IgD-negative memory B cell (primary cell): Measurements from ENCODE around the gene ADAP2. TPM values are rescaled to one million over a fixed set of nuclear protein-coding genes. Genes with fewer than 3 reads are reported as not detected.
"Not testable (repeated sequence)": the region's sequence is repeated elsewhere in the genome, so short reads cannot be mapped to it uniquely, and the experiment has no call there.

Experiments used
- H3K27ac Mint-ChIP-seq, 3 donors: one replicate each; pipeline ENCODE4 v1.8.0; 2020 to 2022; ENCODE audit warnings: mild to moderate bottlenecking in 3 of 3, mixed read lengths in 3 of 3, moderate library complexity in 1 of 3
- H3K27me3 Mint-ChIP-seq: one replicate; pipeline ENCODE4 v1.8.0; 2021; ENCODE audit warnings: mixed read lengths
- H3K36me3 Mint-ChIP-seq: one replicate; pipeline ENCODE4 v1.8.0; 2020; ENCODE audit warnings: mild to moderate bottlenecking, mixed read lengths
- H3K4me1 Mint-ChIP-seq, 3 donors: one replicate each; pipeline ENCODE4 v1.8.0; 2020 to 2022; ENCODE audit warnings: mixed read lengths in 3 of 3, mild to moderate bottlenecking in 1 of 3
- H3K4me3 Mint-ChIP-seq, 4 donors: one replicate each; pipeline ENCODE4 v1.8.0; 2020 to 2022; ENCODE audit warnings: mild to moderate bottlenecking in 4 of 4, mixed read lengths in 4 of 4, moderate library complexity in 3 of 4
- H3K9me3 Mint-ChIP-seq, 3 donors: one replicate each; pipeline ENCODE4 v1.8.0; 2020 to 2021; ENCODE audit warnings: mixed read lengths in 3 of 3, mild to moderate bottlenecking in 1 of 3
- polyA plus RNA-seq: library from polyadenylated mRNA; unstranded; fragments of 300-500 nt; fragmentation: Illumina TruSeq; gene quantifications from one replicate; pipeline ENCODE4 v1.2.3, GENCODE V29; 2021

The ADAP2 gene
- polyA plus RNA-seq, 1 donor from 2014 or later: 5.0 TPM

DNA sequence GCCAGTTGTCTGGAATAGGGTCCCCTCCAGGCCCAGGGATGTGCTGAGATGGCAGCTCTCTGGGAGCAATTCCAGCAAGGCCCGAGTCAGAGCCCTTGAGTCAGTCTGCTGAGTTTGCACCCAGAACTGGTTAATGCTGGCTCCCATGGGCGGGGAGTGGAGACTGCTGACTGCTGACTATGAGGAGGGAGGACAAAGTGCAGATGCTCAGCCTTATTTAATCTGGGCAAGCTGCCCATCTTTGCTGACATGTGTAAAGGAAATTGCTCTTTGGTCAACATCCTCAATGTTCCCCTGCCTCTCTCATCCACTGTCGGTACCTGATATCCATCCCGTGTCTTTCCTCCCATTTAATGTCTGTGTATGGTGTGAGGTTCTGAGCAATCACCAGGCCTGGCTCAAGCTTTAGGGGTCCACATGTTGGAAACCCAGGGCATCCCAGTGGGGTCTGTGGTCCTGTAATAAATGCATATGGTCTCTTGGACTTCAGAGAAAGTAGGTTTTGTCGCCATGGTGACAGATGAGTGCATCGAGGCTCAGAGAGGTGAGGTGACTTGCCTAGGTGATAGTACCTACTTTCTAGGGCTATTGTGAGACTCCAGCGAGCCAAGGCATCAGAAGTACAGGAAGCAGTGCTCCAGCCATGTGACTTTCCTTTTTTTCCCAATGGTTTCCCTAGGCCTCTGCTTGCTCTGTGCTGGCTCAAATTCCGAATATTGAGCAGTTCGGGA lies 29.1 kb downstream of the ADAP2 start:
- H3K27me3 Mint-ChIP-seq: no peaks in the 10 kb centered on the region
- H3K27ac Mint-ChIP-seq: no peak overlapping the region
- H3K4me3 Mint-ChIP-seq: no peak overlapping the region
- H3K36me3 Mint-ChIP-seq: no peaks in the 10 kb centered on the region
- no peaks in the 10 kb centered on the region for H3K9me3 Mint-ChIP-seq
- peaks cover 24 to 30% (median 25%) of the 10 kb centered on the region in 3 donors for H3K4me1 Mint-ChIP-seq

DNA sequence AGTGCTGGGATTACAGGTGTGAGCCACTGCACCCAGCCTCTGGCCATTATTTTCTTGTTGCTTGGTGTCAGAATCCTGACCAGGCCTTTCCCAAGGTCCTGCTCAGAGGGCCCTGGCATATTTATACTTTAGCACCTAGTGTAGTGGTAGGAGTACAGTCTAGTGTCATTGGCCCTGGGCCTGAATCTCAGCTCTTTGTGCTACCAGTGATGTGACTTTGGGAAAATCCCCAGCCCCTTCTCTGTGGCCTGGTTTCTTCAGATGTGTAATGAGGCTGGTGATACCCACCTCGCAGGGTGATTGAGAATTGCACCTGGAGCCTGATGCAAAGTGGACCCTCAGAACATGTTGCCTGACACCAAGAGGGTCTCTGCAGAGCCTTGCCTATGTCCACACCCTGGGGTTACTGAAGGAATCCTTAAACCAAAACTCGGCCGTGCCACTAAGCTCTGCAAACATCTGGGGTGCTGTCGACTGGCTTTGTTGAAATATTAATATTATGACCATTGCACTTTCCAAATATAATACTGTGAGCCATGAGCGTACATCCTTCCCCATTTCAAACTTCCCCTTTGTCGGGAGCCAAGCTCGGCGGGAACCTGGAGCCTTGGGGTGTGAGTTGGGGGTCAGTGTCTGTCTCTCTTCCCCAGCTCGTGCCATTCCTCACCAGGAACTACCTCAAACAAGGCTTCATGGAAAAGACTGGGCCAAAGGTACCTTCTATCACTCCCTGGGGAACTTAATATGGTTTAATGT lies 31.1 kb downstream of the ADAP2 start:
- H3K27me3 Mint-ChIP-seq: no peaks in the 10 kb centered on the region
- H3K9me3 Mint-ChIP-seq: no peaks in the 10 kb centered on the region
- peak overlapping the region; percentile 15 to 89 (median 62) for H3K4me3 Mint-ChIP-seq
- peaks cover 24 to 35% (median 31%) of the 10 kb centered on the region in 3 donors for H3K4me1 Mint-ChIP-seq
- H3K36me3 Mint-ChIP-seq: no peaks in the 10 kb centered on the region
- H3K27ac Mint-ChIP-seq: peak overlapping the region; percentile 61 to 89 (median 83)

DNA sequence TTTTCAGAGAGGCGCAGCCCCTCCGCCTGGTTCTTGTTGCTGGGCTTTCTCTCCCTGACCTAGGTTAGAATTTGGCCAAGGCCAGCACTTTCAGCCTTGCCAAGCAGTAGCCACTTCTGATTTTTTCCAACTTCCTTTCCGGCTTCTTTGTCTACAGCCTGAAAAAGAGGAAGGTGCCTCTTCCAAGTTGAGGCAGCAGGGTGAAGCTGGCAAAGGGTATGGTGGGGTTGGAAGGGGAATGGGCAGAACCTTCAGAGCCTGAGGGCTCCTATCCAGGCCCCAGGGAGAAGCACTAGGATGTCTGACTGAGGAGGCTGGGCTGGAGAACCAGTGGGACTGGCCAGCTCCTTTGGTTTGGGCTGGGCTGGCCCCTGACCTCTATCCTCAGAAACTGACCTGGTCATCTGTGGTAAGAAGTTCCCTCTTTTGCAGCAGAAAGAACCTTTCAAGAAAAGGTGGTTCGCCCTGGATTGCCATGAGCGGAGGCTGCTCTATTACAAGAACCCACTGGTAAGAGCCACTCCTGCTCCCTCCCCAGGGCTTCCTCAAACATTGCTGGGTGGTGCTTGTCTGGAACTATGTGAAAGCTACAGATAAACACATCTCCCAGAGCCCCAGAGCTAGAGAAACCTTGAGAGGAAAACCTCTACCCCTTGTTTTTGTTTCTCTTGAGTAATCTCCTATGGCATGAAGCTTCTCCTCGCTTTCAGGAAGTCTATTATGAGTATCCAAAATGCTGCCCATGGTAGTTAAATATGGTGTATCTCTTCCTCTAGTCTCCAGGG lies 32.5 kb downstream of the ADAP2 start:
- Mint-ChIP-seq H3K4me3 (peak overlapping the region in 1 of 4 donors; percentile 5), H3K9me3 (no peaks in the 10 kb centered on the region), H3K27me3 (no peaks in the 10 kb centered on the region), H3K36me3 (no peaks in the 10 kb centered on the region), H3K4me1 (peaks cover 36 to 46% (median 44%) of the 10 kb centered on the region in 3 donors), H3K27ac (peak overlapping the region in 2 of 3 donors; percentile 61 to 65)

DNA sequence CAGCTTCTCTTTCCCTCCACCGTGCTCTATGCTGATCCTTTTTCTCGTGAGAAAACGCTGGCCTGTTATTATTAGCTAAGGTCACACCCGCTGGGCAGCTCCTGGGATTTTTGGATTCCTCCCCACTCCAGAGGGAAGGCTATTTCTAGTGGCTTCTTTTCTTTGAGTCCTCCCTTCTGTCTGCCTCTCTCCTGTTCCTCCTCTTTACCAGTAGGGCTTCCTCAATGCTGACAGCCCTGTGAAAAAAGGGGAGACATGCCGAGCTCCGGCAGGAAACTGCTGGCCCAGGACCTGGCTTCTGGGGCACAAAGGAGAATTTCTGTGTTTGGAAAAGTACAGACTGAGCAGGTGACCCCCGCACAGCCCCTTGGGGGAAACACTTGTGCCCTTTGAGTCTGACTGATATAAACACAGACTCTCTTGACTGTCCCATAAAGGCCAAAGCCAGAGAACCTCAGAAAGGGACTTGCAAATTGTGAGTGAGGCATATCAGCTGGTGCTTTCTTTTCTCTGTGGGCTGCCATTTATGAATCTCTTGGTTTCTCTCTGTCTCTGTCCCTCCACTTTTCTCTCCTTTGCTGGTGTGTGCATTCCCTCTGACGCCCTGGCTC lies 35.1 kb downstream of the ADAP2 start:
- H3K4me3 Mint-ChIP-seq: peak overlapping the region in 2 of 4 donors; percentile 27 to 28
- H3K27ac Mint-ChIP-seq: peak overlapping the region in 2 of 3 donors; percentile 85 to 91
- no peaks in the 10 kb centered on the region for H3K27me3 Mint-ChIP-seq
- H3K36me3 Mint-ChIP-seq: no peaks in the 10 kb centered on the region
- peaks cover 51 to 55% (median 55%) of the 10 kb centered on the region in 3 donors for H3K4me1 Mint-ChIP-seq
- H3K9me3 Mint-ChIP-seq: no peaks in the 10 kb centered on the region

DNA sequence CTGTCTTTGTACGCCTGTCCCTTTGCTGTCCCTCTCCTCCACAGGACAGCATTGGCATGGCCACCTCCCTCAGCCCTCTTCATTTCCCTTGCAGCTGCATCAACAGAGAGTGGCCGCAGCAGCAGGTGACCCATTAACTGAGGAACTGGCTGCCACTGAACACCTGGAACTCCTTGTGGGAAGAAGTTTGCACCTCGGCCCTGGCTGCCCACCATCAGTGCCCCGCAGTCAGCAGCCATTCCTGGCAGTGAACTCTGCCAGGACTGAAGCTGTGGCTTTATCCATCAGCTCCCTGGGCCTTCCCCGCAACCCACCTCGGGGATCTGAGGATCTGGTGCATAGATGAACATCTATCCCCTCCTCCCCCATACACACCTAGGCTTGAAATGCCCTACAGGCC lies 36.0 kb downstream of the ADAP2 start:
- H3K27ac Mint-ChIP-seq: peak overlapping the region; percentile 76 to 91 (median 79)
- H3K36me3 Mint-ChIP-seq: no peaks in the 10 kb centered on the region
- no peaks in the 10 kb centered on the region for H3K27me3 Mint-ChIP-seq
- no peaks in the 10 kb centered on the region for H3K9me3 Mint-ChIP-seq
- peaks cover 45 to 49% (median 49%) of the 10 kb centered on the region in 3 donors for H3K4me1 Mint-ChIP-seq
- H3K4me3 Mint-ChIP-seq: peak overlapping the region in 3 of 4 donors; percentile 63 to 86 (median 71)

DNA sequence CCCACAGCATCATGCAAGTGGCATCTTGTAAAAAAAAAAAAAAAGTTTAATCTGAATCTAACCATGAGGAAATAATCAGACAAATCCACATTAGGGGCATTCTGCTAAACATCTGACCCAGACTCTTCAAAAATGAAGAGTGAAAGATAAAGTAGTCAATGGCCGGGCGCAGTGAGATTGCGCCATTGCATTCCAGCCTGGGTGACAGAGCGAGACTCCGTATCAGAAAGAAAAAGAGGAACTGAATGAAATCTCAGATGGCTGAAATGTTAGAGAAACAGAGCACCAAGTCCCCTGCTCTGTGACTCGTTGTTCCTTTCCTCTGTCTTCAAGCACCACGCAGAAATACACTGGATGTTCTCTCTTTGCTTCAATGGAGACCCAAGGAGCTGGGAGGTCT lies 36.4 kb downstream of the ADAP2 start:
- no peaks in the 10 kb centered on the region for H3K27me3 Mint-ChIP-seq
- peak overlapping the region; percentile 76 to 84 (median 79) for H3K27ac Mint-ChIP-seq
- H3K4me3 Mint-ChIP-seq: peak overlapping the region; percentile 63 to 86 (median 69)
- peaks cover 41 to 45% (median 45%) of the 10 kb centered on the region in 3 donors for H3K4me1 Mint-ChIP-seq
- H3K36me3 Mint-ChIP-seq: no peaks in the 10 kb centered on the region
- H3K9me3 Mint-ChIP-seq: no peaks in the 10 kb centered on the region

DNA sequence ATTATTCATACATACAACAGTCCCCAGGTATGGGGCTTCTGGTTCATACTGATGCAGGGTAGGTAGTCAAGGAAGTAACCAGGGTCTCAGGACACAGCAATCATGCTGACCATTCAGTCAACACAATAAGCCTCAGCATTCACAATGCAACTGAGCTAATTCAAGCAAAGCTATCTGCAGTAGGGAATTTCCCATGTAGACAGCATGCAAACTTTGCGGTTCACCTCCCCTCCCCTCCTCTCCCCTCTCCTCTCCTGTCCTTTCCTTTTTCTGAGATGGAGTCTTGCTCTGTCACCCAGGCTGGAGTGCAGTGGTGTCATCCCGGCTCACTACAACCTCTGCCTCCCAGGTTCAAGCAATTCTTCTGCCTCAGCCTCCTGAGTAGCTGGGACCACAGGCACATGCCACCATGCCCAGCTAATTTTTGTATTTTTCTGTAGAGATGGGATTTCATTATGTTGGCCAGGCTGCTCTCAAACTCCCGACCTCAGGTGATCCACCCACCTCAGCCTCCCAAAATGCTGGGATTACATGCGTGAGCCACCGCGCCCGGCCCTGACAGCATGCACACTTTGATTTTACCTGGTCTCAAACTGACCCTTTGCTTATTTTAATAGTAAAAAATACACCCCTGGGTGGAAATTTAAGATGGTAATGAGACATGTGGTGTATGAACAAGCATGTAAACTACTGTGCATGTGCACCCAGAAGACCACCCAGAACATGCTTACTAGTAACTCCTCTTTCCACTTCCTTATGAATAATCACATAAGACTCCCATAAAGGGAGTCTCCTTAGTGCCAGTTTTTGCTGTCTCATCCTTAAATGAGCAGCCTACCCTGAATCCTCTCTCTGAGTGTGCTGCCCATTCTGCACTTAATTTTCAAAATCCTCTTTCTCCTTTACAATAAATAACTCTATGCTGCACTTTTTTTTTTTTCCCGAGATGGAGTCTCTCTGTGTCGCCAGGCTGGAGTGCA lies 39.8 kb downstream of the ADAP2 start:
- H3K4me3 Mint-ChIP-seq: peak overlapping the region; percentile 10 to 94 (median 75)
- peak overlapping the region; percentile 11 to 77 (median 64) for H3K27ac Mint-ChIP-seq
- peaks cover 27 to 31% (median 31%) of the 10 kb centered on the region in 3 donors for H3K4me1 Mint-ChIP-seq
- H3K27me3 Mint-ChIP-seq: no peaks in the 10 kb centered on the region
- no peaks in the 10 kb centered on the region for H3K9me3 Mint-ChIP-seq
- no peaks in the 10 kb centered on the region for H3K36me3 Mint-ChIP-seq

DNA sequence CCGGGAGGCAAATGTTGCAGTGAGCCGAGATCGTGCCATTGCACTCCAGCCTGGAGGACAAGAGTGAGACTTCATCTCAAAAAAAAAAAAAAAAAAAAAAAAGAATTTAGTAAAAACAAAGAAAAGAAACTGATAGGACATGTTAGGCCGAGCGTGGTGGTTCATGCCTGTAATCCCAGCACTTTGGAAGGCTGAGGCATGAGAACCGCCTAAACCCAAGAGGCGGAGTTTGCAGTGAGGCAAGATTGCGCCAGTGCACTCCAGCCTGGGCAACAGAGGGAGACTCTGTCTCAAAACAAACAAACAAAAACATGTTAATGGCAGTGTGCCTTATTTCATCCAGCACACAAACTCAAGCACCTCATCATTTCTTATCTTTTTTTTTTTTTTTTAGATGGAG lies 42.6 kb downstream of the ADAP2 start:
- peaks cover 22 to 28% (median 22%) of the 10 kb centered on the region in 3 donors for H3K4me1 Mint-ChIP-seq
- not testable (repeated sequence) for H3K36me3 Mint-ChIP-seq, H3K27ac Mint-ChIP-seq, H3K9me3 Mint-ChIP-seq, H3K4me3 Mint-ChIP-seq, H3K27me3 Mint-ChIP-seq

DNA sequence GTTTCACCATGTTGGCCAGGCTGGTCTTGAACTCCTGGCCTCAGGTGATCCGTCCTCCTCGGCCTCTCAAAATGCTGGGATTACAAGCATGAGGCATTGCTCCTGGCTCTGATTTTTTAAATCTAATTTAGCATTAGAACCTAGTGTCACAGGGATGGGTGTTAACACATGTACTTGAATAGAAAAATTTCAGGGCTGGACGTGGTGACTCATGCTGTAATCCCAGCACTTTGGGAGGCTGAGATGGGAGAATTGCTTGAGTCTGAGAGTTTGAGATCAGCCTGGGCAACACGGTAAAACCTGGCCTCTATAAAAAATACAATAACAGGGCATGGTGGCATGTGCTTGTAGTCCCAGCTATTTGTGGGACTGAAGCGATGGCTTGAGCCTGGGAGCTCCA lies 43.1 kb downstream of the ADAP2 start:
- no peaks in the 10 kb centered on the region for H3K9me3 Mint-ChIP-seq
- H3K27ac Mint-ChIP-seq: no peak overlapping the region
- peaks cover 1% of the 10 kb centered on the region for H3K27me3 Mint-ChIP-seq
- no peaks in the 10 kb centered on the region for H3K36me3 Mint-ChIP-seq
- peaks cover 22 to 28% (median 24%) of the 10 kb centered on the region in 3 donors for H3K4me1 Mint-ChIP-seq
- no peak overlapping the region for H3K4me3 Mint-ChIP-seq

DNA sequence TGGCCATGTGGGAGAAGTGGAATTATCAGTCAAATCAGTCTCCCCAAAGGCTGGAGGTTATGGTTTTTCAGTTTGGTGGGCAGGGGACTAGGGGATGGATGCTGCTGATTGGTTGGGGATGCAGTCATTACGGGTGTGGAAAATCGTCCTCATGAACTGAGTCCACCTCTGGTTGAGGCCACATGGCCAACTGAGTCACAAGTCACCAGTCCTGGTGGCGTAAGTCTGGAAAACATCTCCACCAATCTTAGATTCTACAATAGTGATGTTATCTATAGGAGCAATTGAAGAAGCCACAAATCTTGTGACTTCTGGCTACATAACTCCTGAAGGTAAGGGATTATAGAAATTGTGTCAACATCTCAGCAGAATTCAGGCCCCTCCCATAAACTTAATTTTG lies 43.9 kb downstream of the ADAP2 start:
- peak overlapping the region in 1 of 4 donors; percentile 55 for H3K4me3 Mint-ChIP-seq
- H3K27ac Mint-ChIP-seq: peak overlapping the region in 2 of 3 donors; percentile 58 to 59
- H3K4me1 Mint-ChIP-seq: peaks cover 28 to 33% (median 29%) of the 10 kb centered on the region in 3 donors
- no peaks in the 10 kb centered on the region for H3K36me3 Mint-ChIP-seq
- peaks cover 2% of the 10 kb centered on the region for H3K27me3 Mint-ChIP-seq
- no peaks in the 10 kb centered on the region for H3K9me3 Mint-ChIP-seq

DNA sequence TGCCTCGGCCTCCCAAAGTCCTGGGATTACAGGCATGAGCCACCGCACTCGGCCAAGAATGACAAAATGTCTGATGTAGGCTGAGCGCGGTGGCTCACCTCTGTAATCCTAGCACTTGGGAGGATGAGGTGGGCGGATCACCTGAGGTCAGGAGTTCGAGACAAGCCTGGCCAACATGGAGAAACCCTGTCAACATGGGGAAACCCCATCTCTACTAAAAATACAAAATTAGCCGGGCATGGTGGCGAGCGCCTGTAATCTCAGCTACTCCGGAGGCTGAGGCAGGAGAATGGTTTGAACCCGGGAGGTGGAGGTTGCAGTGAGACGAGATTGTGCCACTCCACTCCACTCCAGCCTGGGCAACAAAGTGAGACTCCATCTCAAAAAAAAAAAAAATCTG lies 46.2 kb downstream of the ADAP2 start:
- not testable (repeated sequence) for H3K27me3 Mint-ChIP-seq, H3K9me3 Mint-ChIP-seq, H3K36me3 Mint-ChIP-seq
- peaks cover 24 to 35% (median 30%) of the 10 kb centered on the region in 3 donors for H3K4me1 Mint-ChIP-seq
- H3K27ac Mint-ChIP-seq: peak overlapping the region; percentile 95 to 98 (median 96)
- peak overlapping the region in 3 of 4 donors; percentile 95 to 98 (median 96) for H3K4me3 Mint-ChIP-seq

DNA sequence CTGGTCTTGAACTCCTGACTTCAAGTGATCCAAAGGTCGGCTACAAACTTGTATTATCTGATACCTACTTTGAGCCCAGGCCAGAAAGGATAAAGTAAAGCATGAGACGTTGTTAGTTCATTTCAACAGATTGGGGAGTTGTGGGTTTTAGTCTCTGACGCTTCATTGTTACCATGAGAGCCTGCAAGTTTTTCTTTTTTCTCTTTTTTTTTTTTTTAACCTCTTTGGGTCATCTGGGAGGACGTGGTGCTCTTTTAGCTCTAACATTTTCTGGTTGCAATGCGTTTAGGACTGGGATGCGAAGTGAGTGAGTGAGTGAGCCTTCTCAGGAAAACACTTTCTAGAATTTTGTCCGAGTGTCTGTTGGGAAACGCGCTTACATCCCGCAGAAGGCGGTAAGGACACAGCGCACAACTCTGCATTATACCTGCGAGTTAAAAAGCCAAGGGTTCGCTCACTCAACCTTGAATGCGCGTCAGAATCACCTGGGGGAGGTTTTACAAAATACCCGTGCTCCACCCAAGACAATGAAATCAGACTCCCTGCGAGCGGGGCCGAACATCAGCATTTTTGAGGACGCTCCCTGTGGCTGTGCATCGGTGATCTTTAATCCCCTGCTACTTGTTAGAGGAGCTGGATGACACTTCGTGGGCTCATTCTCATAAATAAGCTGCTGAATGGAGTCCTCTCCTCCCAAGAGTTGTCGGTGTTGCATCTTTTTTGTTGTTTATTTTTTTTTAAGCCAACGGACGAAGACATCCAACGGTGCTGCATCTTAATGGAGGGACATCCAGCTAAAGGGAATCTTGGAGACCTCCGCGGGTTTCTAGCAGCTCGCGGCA lies 48.5 kb downstream of the ADAP2 start:
- H3K36me3 Mint-ChIP-seq: peaks cover 7% of the 10 kb centered on the region
- peaks cover 32 to 41% (median 35%) of the 10 kb centered on the region in 3 donors for H3K4me1 Mint-ChIP-seq
- peak overlapping the region; percentile 90 to 99 (median 96) for H3K4me3 Mint-ChIP-seq
- peaks cover 0 to 4% (median under 1%) of the 10 kb centered on the region in 3 donors for H3K9me3 Mint-ChIP-seq
- peaks cover 2% of the 10 kb centered on the region for H3K27me3 Mint-ChIP-seq
- H3K27ac Mint-ChIP-seq: peak overlapping the region; percentile 96 to 98 (median 96)
